Uterus (tissue), 4 donors: ENCODE results near the gene TACR2. TPM values are rescaled to one million over a fixed set of nuclear protein-coding genes. Genes with fewer than 3 reads are reported as not detected.
A peak's percentile ranks its signal among the peaks of the same experiment; 100 is the strongest.

Experiments used
- DNase-seq, 2 donors: peaks; one replicate each; pipeline ENCODE4 v3.0.0-alpha.2; 2019 to 2020
- H3K27ac ChIP-seq, 2 donors: fragments of 200-600 bp; sonication (generic); 1 replicate in 1 of 2; 2 replicates in 1 of 2; pipeline ENCODE4 v1.5.1; 2016 to 2018
- H3K27me3 ChIP-seq, 2 donors: fragments of 200-600 bp; sonication (generic); one replicate each; pipeline ENCODE4 v1.5.1; 2018 to 2019; ENCODE audit warnings: control low read depth in 1 of 2
- H3K36me3 ChIP-seq, 2 donors: fragments of 200-600 bp; sonication (generic); one replicate each; pipeline ENCODE4 v1.5.1; 2019; ENCODE audit warnings: control low read depth in 1 of 2
- H3K4me1 ChIP-seq, 2 donors: fragments of 200-600 bp; sonication (generic); one replicate each; pipeline ENCODE4 v1.5.1; 2018 to 2019; ENCODE audit warnings: control low read depth in 1 of 2
- H3K4me3 ChIP-seq, 2 donors: fragments of 200-600 bp; sonication (generic); 1 replicate in 1 of 2; 2 replicates in 1 of 2; pipeline ENCODE4 v1.5.1; 2018 to 2019; ENCODE audit warnings: mild to moderate bottlenecking in 1 of 2
- H3K9me3 ChIP-seq, 2 donors: fragments of 200-600 bp; sonication (generic); one replicate each; pipeline ENCODE4 v1.5.1; 2019; ENCODE audit warnings: control low read depth in 1 of 2
- POLR2A ChIP-seq, 2 donors: fragments of 450-650 bp; IDR thresholded peaks; one replicate each; pipeline ENCODE4 v1.6.1; 2016; ENCODE audit warnings: antibody characterized with exemption in 2 of 2, mild to moderate bottlenecking in 1 of 2, moderate library complexity in 1 of 2
- intact Hi-C: fragments of 100-400 bp; cut with DNase I; formaldehyde crosslinking; loops from one replicate; pipeline ENCODE4 v1.15.1; 2023; ENCODE audit warnings: low total_unique reads
- total RNA-seq, 4 donors: library from RNA; depleted of rRNA in 3 of 4; stranded (reverse); fragments of >200 nt in 3 of 4; gene quantifications; one replicate each; pipeline versions ENCODE4 v1.1.0 to v1.2.4, GENCODE V29; 2014 to 2023
- TF ChIP-seq, protein P1 (sequence below), 4 experiments: fragments of 200-600 bp in 2 of 4; fragments of 450-650 bp in 2 of 4; sonication (generic) in 2 of 4; IDR thresholded peaks; one replicate each; pipeline ENCODE4 v1.5.1; 2016 to 2019; ENCODE audit warnings: antibody characterized with exemption in 4 of 4, mild to moderate bottlenecking in 2 of 4, moderate library complexity in 1 of 4
- donor health status: DM: yes; HTN: yes; CAD: no.

TACR2 gene
- total RNA-seq, 4 donors from 2014 or later: 0.28 to 35.0 (median 13.8) TPM

GRCh38 chr10:69414036-69415018 lies 2.4 kb downstream of the TACR2 start:
- H3K36me3 ChIP-seq: no peaks in the 10 kb centered on the region
- TF ChIP-seq, protein P1, sequence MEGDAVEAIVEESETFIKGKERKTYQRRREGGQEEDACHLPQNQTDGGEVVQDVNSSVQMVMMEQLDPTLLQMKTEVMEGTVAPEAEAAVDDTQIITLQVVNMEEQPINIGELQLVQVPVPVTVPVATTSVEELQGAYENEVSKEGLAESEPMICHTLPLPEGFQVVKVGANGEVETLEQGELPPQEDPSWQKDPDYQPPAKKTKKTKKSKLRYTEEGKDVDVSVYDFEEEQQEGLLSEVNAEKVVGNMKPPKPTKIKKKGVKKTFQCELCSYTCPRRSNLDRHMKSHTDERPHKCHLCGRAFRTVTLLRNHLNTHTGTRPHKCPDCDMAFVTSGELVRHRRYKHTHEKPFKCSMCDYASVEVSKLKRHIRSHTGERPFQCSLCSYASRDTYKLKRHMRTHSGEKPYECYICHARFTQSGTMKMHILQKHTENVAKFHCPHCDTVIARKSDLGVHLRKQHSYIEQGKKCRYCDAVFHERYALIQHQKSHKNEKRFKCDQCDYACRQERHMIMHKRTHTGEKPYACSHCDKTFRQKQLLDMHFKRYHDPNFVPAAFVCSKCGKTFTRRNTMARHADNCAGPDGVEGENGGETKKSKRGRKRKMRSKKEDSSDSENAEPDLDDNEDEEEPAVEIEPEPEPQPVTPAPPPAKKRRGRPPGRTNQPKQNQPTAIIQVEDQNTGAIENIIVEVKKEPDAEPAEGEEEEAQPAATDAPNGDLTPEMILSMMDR (IDR thresholded peaks at IDR 0.05): no peak
- no peak for TF ChIP-seq POLR2A (IDR thresholded peaks at IDR 0.05)
- peak overlapping the region; percentile 98 to 99 for H3K27ac ChIP-seq
- peaks cover 2 to 7% of the 10 kb centered on the region in 2 donors for H3K4me1 ChIP-seq
- intact Hi-C loops: loop anchor here (10.0 kb wide), 1 partner anchor 220 kb away; the partner anchor contains the start of gene FAM241B
- no peak overlapping the region for H3K4me3 ChIP-seq
- no peaks in the 10 kb centered on the region for H3K9me3 ChIP-seq
- no peaks in the 10 kb centered on the region for H3K27me3 ChIP-seq
- DNase-seq: no peak

DNA sequence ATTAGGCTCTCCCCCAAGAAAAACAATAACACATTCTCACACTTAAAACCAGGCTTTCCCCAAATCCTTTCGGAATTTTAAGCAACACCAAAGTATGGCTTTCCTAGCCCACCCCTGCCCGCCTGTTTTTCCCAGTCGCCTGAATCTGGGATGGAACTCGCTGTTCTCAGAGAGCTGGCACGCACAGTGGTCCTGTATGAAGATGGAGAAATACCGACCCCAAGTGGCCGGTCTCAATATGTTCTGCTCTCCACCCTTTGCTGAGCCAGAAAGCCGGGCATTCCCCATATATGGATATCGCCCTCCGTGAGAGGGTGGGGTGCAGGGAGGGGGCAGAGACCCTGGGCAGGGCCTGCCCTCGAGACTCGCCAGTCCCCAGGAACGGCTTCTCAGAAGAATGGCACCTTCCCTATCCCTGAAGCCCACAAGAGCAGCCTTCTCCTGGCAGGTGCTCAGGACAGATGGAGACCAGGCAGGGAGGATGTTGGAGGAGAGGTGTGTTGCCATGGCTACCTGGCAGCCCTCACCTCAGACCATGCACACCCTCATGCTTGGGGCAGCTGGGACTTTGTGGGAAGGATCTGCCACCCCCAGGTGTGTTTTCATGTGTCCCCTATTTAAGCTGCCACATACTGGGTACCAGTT lies 3.4 kb downstream of the TACR2 start:
- Histone ChIP-seq H3K4me1 (peaks cover 2 to 11% of the 10 kb centered on the region in 2 donors), H3K27me3 (no peaks in the 10 kb centered on the region), H3K9me3 (no peaks in the 10 kb centered on the region), H3K27ac (peak overlapping the region; percentile 98 to 99), H3K4me3 (no peak overlapping the region), H3K36me3 (no peaks in the 10 kb centered on the region)
- peak; percentile 83 to 88 for DNase-seq
- TF ChIP-seq, protein P1 (IDR thresholded peaks at IDR 0.05): peak; percentile 80 to 93 (median 86)
- no peak for TF ChIP-seq POLR2A (IDR thresholded peaks at IDR 0.05)
- intact Hi-C loops: loop anchor here (10.0 kb wide), 1 partner anchor 221 kb away; the partner anchor contains the start of gene FAM241B

- Histone ChIP-seq H3K4me3 (no peak overlapping the region), H3K4me1 (peaks cover 8 to 18% of the 10 kb centered on the region in 2 donors), H3K36me3 (no peaks in the 10 kb centered on the region), H3K27me3 (no peaks in the 10 kb centered on the region), H3K9me3 (no peaks in the 10 kb centered on the region), H3K27ac (peak overlapping the region; percentile 98 to 99)
- peak in 1 of 2 donors; percentile 12 for DNase-seq
- intact Hi-C loops: loop anchor here (10.0 kb wide), 1 partner anchor 222 kb away; the partner anchor contains the start of gene FAM241B
- TF ChIP-seq POLR2A (IDR thresholded peaks at IDR 0.05): no peak
- TF ChIP-seq, protein P1 (IDR thresholded peaks at IDR 0.05): no peak
Measured at GRCh38 chr10:69412232-69412790, 4.4 kb downstream of the TACR2 start.

- peak overlapping the region; percentile 98 to 99 for H3K27ac ChIP-seq
- TF ChIP-seq POLR2A (IDR thresholded peaks at IDR 0.05): no peak
- H3K36me3 ChIP-seq: no peaks in the 10 kb centered on the region
- H3K27me3 ChIP-seq: no peaks in the 10 kb centered on the region
- DNase-seq: peak; percentile 48 to 74
- intact Hi-C loops: loop anchor here (10.0 kb wide), 1 partner anchor 223 kb away; the partner anchor contains the start of gene FAM241B
- H3K4me1 ChIP-seq: peaks cover 8 to 25% of the 10 kb centered on the region in 2 donors
- H3K9me3 ChIP-seq: no peaks in the 10 kb centered on the region
- no peak overlapping the region for H3K4me3 ChIP-seq
Measured at GRCh38 chr10:69411476-69411875, 5.2 kb downstream of the TACR2 start.

- Histone ChIP-seq H3K27ac (peak overlapping the region; percentile 98 to 99), H3K9me3 (no peaks in the 10 kb centered on the region), H3K4me3 (no peak overlapping the region), H3K27me3 (no peaks in the 10 kb centered on the region), H3K4me1 (peaks cover 8 to 28% of the 10 kb centered on the region in 2 donors), H3K36me3 (no peaks in the 10 kb centered on the region)
- intact Hi-C loops: loop anchor here (10.0 kb wide), 1 partner anchor 224 kb away; the partner anchor contains the start of gene FAM241B
- TF ChIP-seq, protein P1 (IDR thresholded peaks at IDR 0.05): no peak
- no peak for TF ChIP-seq POLR2A (IDR thresholded peaks at IDR 0.05)
- DNase-seq: no peak
Measured at GRCh38 chr10:69410487-69410886, 6.2 kb downstream of the TACR2 start.
